ENCODE results near the gene DAAM2. TPM values are rescaled to one million over a fixed set of nuclear protein-coding genes. Genes with fewer than 3 reads are reported as not detected.

DAAM2 gene
- total RNA-seq, 1 experiment from 2014 or later = 4.8 TPM

GRCh38 chr6:39915866-39916265 is 123.7 kb downstream of the DAAM2 start:
- H3K9me3 ChIP-seq (ENCODE audit: low read depth, low read length, poor library complexity, severe bottlenecking) = no peaks in the 10 kb centered on the region
- H3K27me3 ChIP-seq (replicated peaks; ENCODE audit: insufficient read depth, low read depth, low read length, poor library complexity) = no peaks in the 10 kb centered on the region
- intact Hi-C loops (cut with micrococcal nuclease; ENCODE audit: unreplicated experiment) = no loop called here
- DNase-seq (ENCODE audit: low spot score) = no peak
- H3K4me1 ChIP-seq (ENCODE audit: insufficient read depth, low read length, poor library complexity, severe bottlenecking) = no peaks in the 10 kb centered on the region
- POLR2A ChIA-PET (ENCODE audit: low non-redundant PET) = no interaction called here
- CTCF ChIA-PET = no interaction called here
- no peak overlapping the region for H3K27ac ChIP-seq (ENCODE audit: low read depth, low read length, poor library complexity, severe bottlenecking)
- no TSS peak for BruUV-seq (replicated peaks)
- no peak for TF ChIP-seq CTCF (conservative IDR thresholded peaks at IDR 0.05; ENCODE audit: low read depth, low read length)
- TF ChIP-seq EZH2 (IDR thresholded peaks at IDR 0.05; ENCODE audit: borderline replicate concordance, low read depth, low read length, poor library complexity, severe bottlenecking) = no peak
- H3K4me3 ChIP-seq (ENCODE audit: low read depth, low read length, poor library complexity, severe bottlenecking) = no peak overlapping the region
- no peaks in the 10 kb centered on the region for H3K36me3 ChIP-seq (ENCODE audit: insufficient read depth, low read length, poor library complexity, severe bottlenecking)

- no peak overlapping the region for H3K27ac ChIP-seq (ENCODE audit: low read depth, low read length, poor library complexity, severe bottlenecking)
- BruUV-seq (replicated peaks) = no TSS peak
- TF ChIP-seq CTCF (conservative IDR thresholded peaks at IDR 0.05; ENCODE audit: low read depth, low read length) (no peak), EZH2 (IDR thresholded peaks at IDR 0.05; ENCODE audit: borderline replicate concordance, low read depth, low read length, poor library complexity, severe bottlenecking) (no peak)
- H3K27me3 ChIP-seq (replicated peaks; ENCODE audit: insufficient read depth, low read depth, low read length, poor library complexity) = no peaks in the 10 kb centered on the region
- POLR2A ChIA-PET (ENCODE audit: low non-redundant PET) = no interaction called here
- DNase-seq (ENCODE audit: low spot score) = no peak
- intact Hi-C loops (cut with micrococcal nuclease; ENCODE audit: unreplicated experiment) = no loop called here
- H3K4me1 ChIP-seq (ENCODE audit: insufficient read depth, low read length, poor library complexity, severe bottlenecking) = no peaks in the 10 kb centered on the region
- no peak overlapping the region for H3K4me3 ChIP-seq (ENCODE audit: low read depth, low read length, poor library complexity, severe bottlenecking)
- CTCF ChIA-PET = no interaction called here
- H3K9me3 ChIP-seq (ENCODE audit: low read depth, low read length, poor library complexity, severe bottlenecking) = no peaks in the 10 kb centered on the region
- no peaks in the 10 kb centered on the region for H3K36me3 ChIP-seq (ENCODE audit: insufficient read depth, low read length, poor library complexity, severe bottlenecking)
These were observed 125.2 kb downstream of the DAAM2 start for GRCh38 chr6:39917329-39917728.

GRCh38 chr6:39917981-39918380 is 125.8 kb downstream of the DAAM2 start:
- Histone ChIP-seq H3K4me3 (ENCODE audit: low read depth, low read length, poor library complexity, severe bottlenecking) (no peak overlapping the region), H3K27me3 (replicated peaks; ENCODE audit: insufficient read depth, low read depth, low read length, poor library complexity) (no peaks in the 10 kb centered on the region), H3K27ac (ENCODE audit: low read depth, low read length, poor library complexity, severe bottlenecking) (no peak overlapping the region), H3K36me3 (ENCODE audit: insufficient read depth, low read length, poor library complexity, severe bottlenecking) (no peaks in the 10 kb centered on the region), H3K4me1 (ENCODE audit: insufficient read depth, low read length, poor library complexity, severe bottlenecking) (no peaks in the 10 kb centered on the region), H3K9me3 (ENCODE audit: low read depth, low read length, poor library complexity, severe bottlenecking) (no peaks in the 10 kb centered on the region)
- no peak for TF ChIP-seq EZH2 (IDR thresholded peaks at IDR 0.05; ENCODE audit: borderline replicate concordance, low read depth, low read length, poor library complexity, severe bottlenecking)
- TF ChIP-seq CTCF (conservative IDR thresholded peaks at IDR 0.05; ENCODE audit: low read depth, low read length) = no peak
- ChIA-PET POLR2A (ENCODE audit: low non-redundant PET) (no interaction called here), CTCF (no interaction called here)
- DNase-seq (ENCODE audit: low spot score) = no peak
- intact Hi-C loops (cut with micrococcal nuclease; ENCODE audit: unreplicated experiment) = no loop called here
- no TSS peak for BruUV-seq (replicated peaks)

All from A673 (cell line).